ENCODE data around the gene SPPL2B.

Gene SPPL2B

GRCh38 chr19:2300533-2300932 lies 28.0 kb upstream of the SPPL2B start:
- DNase-seq: no peak

- DNase-seq: no peak
Measured at GRCh38 chr19:2302319-2303210, 25.9 kb upstream of the SPPL2B start.

GRCh38 chr19:2303211-2303798 lies 25.2 kb upstream of the SPPL2B start:
- DNase-seq: no peak

GRCh38 chr19:2305452-2306280 lies 22.8 kb upstream of the SPPL2B start:
- DNase-seq: no peak

GRCh38 chr19:2306281-2306806 lies 22.1 kb upstream of the SPPL2B start:
- no peak for DNase-seq

- DNase-seq: no peak
Measured at GRCh38 chr19:2306971-2307370, 21.5 kb upstream of the SPPL2B start.

GRCh38 chr19:2307518-2308012 lies 20.9 kb upstream of the SPPL2B start:
- no peak for DNase-seq

GRCh38 chr19:2308114-2308556 lies 20.3 kb upstream of the SPPL2B start, which contains the start of gene LINGO3:
Gene LINGO3, minus strand, starts transcription at chr19:2308154. Its CDS starts 16,378 bp downstream, at chr19:2291776.
- no peak for DNase-seq

GRCh38 chr19:2309734-2310362 lies 18.6 kb upstream of the SPPL2B start:
- DNase-seq: no peak

GRCh38 chr19:2311093-2311492 lies 17.4 kb upstream of the SPPL2B start:
- DNase-seq: no peak

- no peak for DNase-seq
Measured at GRCh38 chr19:2312820-2313501, 15.5 kb upstream of the SPPL2B start.

GRCh38 chr19:2315121-2315817 lies 13.2 kb upstream of the SPPL2B start:
- no peak for DNase-seq

- DNase-seq: no peak
Measured at GRCh38 chr19:2315818-2316353, 12.6 kb upstream of the SPPL2B start.

- no peak for DNase-seq
Measured at GRCh38 chr19:2317300-2317699, 11.2 kb upstream of the SPPL2B start.

GRCh38 chr19:2317756-2318155 lies 10.7 kb upstream of the SPPL2B start:
- no peak for DNase-seq

GRCh38 chr19:2318923-2319322 lies 9.6 kb upstream of the SPPL2B start:
- no peak for DNase-seq

- DNase-seq: no peak
Measured at GRCh38 chr19:2319551-2319950, 8.9 kb upstream of the SPPL2B start.

GRCh38 chr19:2320049-2320448 lies 8.4 kb upstream of the SPPL2B start:
- DNase-seq: no peak

- DNase-seq: no peak
Measured at GRCh38 chr19:2320939-2321338, 7.5 kb upstream of the SPPL2B start.

- no peak for DNase-seq
Measured at GRCh38 chr19:2321565-2322283, 6.8 kb upstream of the SPPL2B start.
